Ascending aorta (tissue), 2 donors: ENCODE measurements around the gene REXO2. TPM values are rescaled to one million over a fixed set of nuclear protein-coding genes. Genes with fewer than 3 reads are reported as not detected.

Experiments used
- DNase-seq, 2 donors: peaks; one replicate each; pipeline ENCODE4 v3.0.0-alpha.2; 2019; ENCODE audit warnings: low spot score in 2 of 2
- H3K27ac ChIP-seq, 2 donors: fragments of 200-600 bp; sonication (generic); one replicate each; pipeline ENCODE4 v1.5.1; 2016 to 2017; ENCODE audit warnings: mild to moderate bottlenecking in 1 of 2
- H3K27me3 ChIP-seq: fragments of 200-600 bp; sonication (generic); one replicate; pipeline ENCODE4 v1.5.1; 2017
- H3K36me3 ChIP-seq, 2 donors: fragments of 200-600 bp; sonication (generic); one replicate each; pipeline ENCODE4 v1.5.1; 2016
- H3K4me1 ChIP-seq, 2 donors: fragments of 200-600 bp; sonication (generic); one replicate each; pipeline ENCODE4 v1.5.1; 2016 to 2017; ENCODE audit warnings: mild to moderate bottlenecking in 1 of 2
- H3K4me3 ChIP-seq, 2 donors: fragments of 200-600 bp; sonication (generic); one replicate each; pipeline ENCODE4 v1.5.1; 2016 to 2017; ENCODE audit warnings: mild to moderate bottlenecking in 1 of 2
- H3K9me3 ChIP-seq, 2 donors: fragments of 200-600 bp; sonication (generic); one replicate each; pipeline ENCODE4 v1.5.1; 2016
- CTCF ChIP-seq, 3 experiments: fragments of 200-600 bp in 2 of 3; fragments of 450-650 bp in 1 of 3; sonication (generic) in 2 of 3; IDR thresholded peaks; one replicate each; pipeline ENCODE4 v1.5.1; 2016 to 2019; ENCODE audit warnings: antibody characterized with exemption in 3 of 3, mild to moderate bottlenecking in 1 of 3, moderate library complexity in 1 of 3
- intact Hi-C: fragments of 100-400 bp; cut with DNase I; formaldehyde crosslinking; loops from one replicate; pipeline ENCODE4 v1.15.1; 2023
- total RNA-seq: library from RNA; depleted of rRNA; stranded (reverse); fragments of >200 nt; gene quantifications from one replicate; pipeline ENCODE4 v1.1.0, GENCODE V29; 2016

The REXO2 gene
- 134 TPM for total RNA-seq

- H3K27me3 ChIP-seq, result no peaks in the 10 kb centered on the region
- no peaks in the 10 kb centered on the region for H3K9me3 ChIP-seq
- intact Hi-C loops, result loop anchor here (1.0 to 5.0 kb wide), 3 partner anchors 39 to 157 kb away; partner anchors contain the start of genes C11orf71 and RBM7
- H3K4me1 ChIP-seq, result peaks cover 0 to 17% of the 10 kb centered on the region in 2 donors
- peak; percentile 82 to 97 for DNase-seq
- peak within 1 kb of the TSS; percentile 78 to 91 for H3K27ac ChIP-seq
- peak within 1 kb of the TSS; percentile 81 to 98 for H3K4me3 ChIP-seq
- H3K36me3 ChIP-seq, result peaks cover 0 to 3% of the 10 kb centered on the region in 2 donors
- TF ChIP-seq CTCF (IDR thresholded peaks at IDR 0.05), result peak; percentile 2 to 45 (median 34)
These were observed at the start of gene REXO2 for GRCh38 chr11:114439229-114440120. Gene REXO2 (plus strand): TSS chr11:114439467. CDS start chr11:114439529, 62 bp downstream.

GRCh38 chr11:114392735-114393667 lies 46.3 kb upstream of the REXO2 start:
- no peaks in the 10 kb centered on the region for H3K9me3 ChIP-seq
- no peaks in the 10 kb centered on the region for H3K36me3 ChIP-seq
- no peak for DNase-seq
- H3K27me3 ChIP-seq, result no peaks in the 10 kb centered on the region
- intact Hi-C loops, result no loop called here
- no peak overlapping the region for H3K4me3 ChIP-seq
- TF ChIP-seq CTCF (IDR thresholded peaks at IDR 0.05), result no peak
- H3K27ac ChIP-seq, result no peak overlapping the region
- no peaks in the 10 kb centered on the region for H3K4me1 ChIP-seq

GRCh38 chr11:114395736-114396135 lies 43.5 kb upstream of the REXO2 start:
- H3K27me3 ChIP-seq, result no peaks in the 10 kb centered on the region
- DNase-seq, result no peak
- TF ChIP-seq CTCF (IDR thresholded peaks at IDR 0.05), result no peak
- no peaks in the 10 kb centered on the region for H3K9me3 ChIP-seq
- no peak overlapping the region for H3K27ac ChIP-seq
- intact Hi-C loops, result loop anchor here (5.0 kb wide), 1 partner anchor 53 kb away; no protein-coding TSS in a partner anchor
- H3K36me3 ChIP-seq, result no peaks in the 10 kb centered on the region
- H3K4me3 ChIP-seq, result no peak overlapping the region
- peaks cover 0 to 13% of the 10 kb centered on the region in 2 donors for H3K4me1 ChIP-seq

- Histone ChIP-seq H3K9me3 (no peaks in the 10 kb centered on the region), H3K4me1 (peaks cover 0 to 13% of the 10 kb centered on the region in 2 donors), H3K36me3 (no peaks in the 10 kb centered on the region), H3K4me3 (no peak overlapping the region), H3K27ac (no peak overlapping the region), H3K27me3 (no peaks in the 10 kb centered on the region)
- no peak for TF ChIP-seq CTCF (IDR thresholded peaks at IDR 0.05)
- intact Hi-C loops, result loop anchor here (5.0 kb wide), 1 partner anchor 55 kb away; no protein-coding TSS in a partner anchor
- DNase-seq, result no peak
These were observed 42.4 kb upstream of the REXO2 start for GRCh38 chr11:114396916-114397315.

GRCh38 chr11:114397349-114397982 lies 41.8 kb upstream of the REXO2 start:
- Histone ChIP-seq H3K36me3 (no peaks in the 10 kb centered on the region), H3K27ac (no peak overlapping the region)
- intact Hi-C loops, result loop anchor here (5.0 kb wide), 1 partner anchor 55 kb away; no protein-coding TSS in a partner anchor

More at GRCh38 chr11:114397349-114397982, 41.8 kb upstream of the REXO2 start:
- Histone ChIP-seq H3K4me3 (no peak overlapping the region), H3K27me3 (no peaks in the 10 kb centered on the region), H3K4me1 (peaks cover 0 to 13% of the 10 kb centered on the region in 2 donors), H3K9me3 (no peaks in the 10 kb centered on the region)
- no peak for TF ChIP-seq CTCF (IDR thresholded peaks at IDR 0.05)
- DNase-seq, result no peak
